Right ventricle myocardium inferior (tissue), 1 donor: ENCODE data around the gene CAPRIN1. TPM values are rescaled to one million over a fixed set of nuclear protein-coding genes. Genes with fewer than 3 reads are reported as not detected.

Experiments used
- total RNA-seq: library from RNA; stranded (reverse); fragmentation: NEBNext Ultra II Directional; extraction: Animal tissue kit (Norgen Biotek cat#: 25700); gene quantifications from one replicate; pipeline ENCODE4 v1.2.1, GENCODE V29; 2021
- donor health status: DM: no; HTN: yes; CAD: no; lungs with severe emphysema.

Gene CAPRIN1
- total RNA-seq, 1 donor from 2014 or later = 120 TPM

Other genes starting within 250 kb of the CAPRIN1 start
- 7.2 TPM for gene LMO2, start 159.7 kb upstream of the CAPRIN1 start, total RNA-seq
- 22.8 TPM for gene NAT10, start 53.9 kb downstream of the CAPRIN1 start, total RNA-seq